PC-9 (cell line): Measurements from ENCODE around the gene ORC4. TPM values are rescaled to one million over a fixed set of nuclear protein-coding genes. Genes with fewer than 3 reads are reported as not detected.
A peak's percentile ranks its signal among the peaks of the same experiment; 100 is the strongest.

Experiments used
- BruUV-seq: library from RNA; stranded (reverse); fragments of 400-500 nt; replicated peaks from 2 replicates; lab custom pipeline; 2021; lab: Mats Ljungman, UMichigan
- CTCF ChIA-PET: fragments of 300-600 bp; sonication (Branson Sonifier 250); formaldehyde crosslinking; loops from one replicate; lab custom pipeline; 2022; ENCODE audit warnings: antibody characterized with exemption; lab: Charles Lee
- POLR2A ChIA-PET: fragments of 300-600 bp; sonication (Branson Sonifier 250); formaldehyde crosslinking; loops from one replicate; lab custom pipeline; 2022; ENCODE audit warnings: antibody characterized with exemption; ENCODE audit not compliant: unreplicated experiment; lab: Charles Lee
- DNase-seq, 2 experiments: peaks; one replicate each; pipeline versions ENCODE4 v3.0.0 to v3.0.0-alpha.2; 2015 to 2022; ENCODE audit warnings: mixed read lengths in 1 of 2
- H2AFZ ChIP-seq: fragments of 200-600 bp; sonication (generic); 2 replicates; pipeline ENCODE4 v1.8.1; 2017; ENCODE audit warnings: antibody characterized with exemption
- H3F3A ChIP-seq: fragments of 200-600 bp; sonication (generic); 2 replicates; pipeline ENCODE4 v1.8.1; 2017; ENCODE audit warnings: antibody characterized with exemption, mild to moderate bottlenecking, low read depth; ENCODE audit not compliant: insufficient read depth
- H3K27ac ChIP-seq: fragments of 200-600 bp; sonication (generic); 2 replicates; pipeline ENCODE4 v1.6.1; 2016; ENCODE audit warnings: mixed run types
- H3K27me3 ChIP-seq: fragments of 200-600 bp; sonication (generic); 2 replicates; pipeline ENCODE4 v1.6.1; 2016; ENCODE audit warnings: low read depth, mixed run types; ENCODE audit not compliant: insufficient read depth
- H3K36me3 ChIP-seq: fragments of 200-600 bp; sonication (generic); 2 replicates; pipeline ENCODE4 v1.6.1; 2016; ENCODE audit warnings: low read depth, mixed run types
- H3K4me1 ChIP-seq: fragments of 200-600 bp; sonication (generic); replicated peaks from 2 replicates; pipeline ENCODE4 v1.6.1; 2016; ENCODE audit warnings: mixed run types; ENCODE audit not compliant: insufficient read depth
- H3K4me2 ChIP-seq: fragments of 200-600 bp; sonication (generic); 2 replicates; pipeline ENCODE4 v1.6.1; 2017; ENCODE audit warnings: mixed run types
- H3K4me3 ChIP-seq: fragments of 200-600 bp; sonication (generic); 2 replicates; pipeline ENCODE4 v1.6.1; 2016; ENCODE audit warnings: mixed run types
- H3K79me2 ChIP-seq: fragments of 200-600 bp; sonication (generic); 2 replicates; pipeline ENCODE4 v1.6.1; 2017; ENCODE audit warnings: low read depth, mixed run types
- H3K9me2 ChIP-seq: fragments of 200-600 bp; sonication (generic); 2 replicates; pipeline ENCODE4 v1.8.1; 2017; ENCODE audit warnings: mild to moderate bottlenecking; ENCODE audit not compliant: insufficient read depth
- H3K9me3 ChIP-seq: fragments of 200-600 bp; sonication (generic); 2 replicates; pipeline ENCODE4 v1.8.1; 2016; ENCODE audit warnings: low read depth; ENCODE audit not compliant: insufficient read depth
- H4K20me1 ChIP-seq: fragments of 200-600 bp; sonication (generic); 2 replicates; pipeline ENCODE4 v1.8.1; 2017; ENCODE audit not compliant: insufficient read depth
- EZH2 ChIP-seq: fragments of 200-600 bp; sonication (generic); IDR thresholded peaks from 2 replicates; pipeline ENCODE4 v1.8.0; 2017; ENCODE audit warnings: antibody characterized with exemption, low read depth
- intact Hi-C: fragments of 100-400 bp; cut with micrococcal nuclease; formaldehyde crosslinking; loops from one replicate; pipeline ENCODE4 v1.10.0; 2022; ENCODE audit not compliant: unreplicated experiment
- total RNA-seq: library from RNA; stranded (reverse); gene quantifications from 2 replicates; pipeline ENCODE4 v1.2.3, GENCODE V29; 2021
- TF ChIP-seq, protein P1 (sequence below): fragments of 200-600 bp; sonication (generic); conservative IDR thresholded peaks from 2 replicates; pipeline ENCODE4 v1.6.1; 2017; ENCODE audit warnings: mixed run types, antibody characterized with exemption, mild to moderate bottlenecking, moderate library complexity

The ORC4 gene
- total RNA-seq, 1 experiment from 2014 or later, result 44.2 TPM

DNA sequence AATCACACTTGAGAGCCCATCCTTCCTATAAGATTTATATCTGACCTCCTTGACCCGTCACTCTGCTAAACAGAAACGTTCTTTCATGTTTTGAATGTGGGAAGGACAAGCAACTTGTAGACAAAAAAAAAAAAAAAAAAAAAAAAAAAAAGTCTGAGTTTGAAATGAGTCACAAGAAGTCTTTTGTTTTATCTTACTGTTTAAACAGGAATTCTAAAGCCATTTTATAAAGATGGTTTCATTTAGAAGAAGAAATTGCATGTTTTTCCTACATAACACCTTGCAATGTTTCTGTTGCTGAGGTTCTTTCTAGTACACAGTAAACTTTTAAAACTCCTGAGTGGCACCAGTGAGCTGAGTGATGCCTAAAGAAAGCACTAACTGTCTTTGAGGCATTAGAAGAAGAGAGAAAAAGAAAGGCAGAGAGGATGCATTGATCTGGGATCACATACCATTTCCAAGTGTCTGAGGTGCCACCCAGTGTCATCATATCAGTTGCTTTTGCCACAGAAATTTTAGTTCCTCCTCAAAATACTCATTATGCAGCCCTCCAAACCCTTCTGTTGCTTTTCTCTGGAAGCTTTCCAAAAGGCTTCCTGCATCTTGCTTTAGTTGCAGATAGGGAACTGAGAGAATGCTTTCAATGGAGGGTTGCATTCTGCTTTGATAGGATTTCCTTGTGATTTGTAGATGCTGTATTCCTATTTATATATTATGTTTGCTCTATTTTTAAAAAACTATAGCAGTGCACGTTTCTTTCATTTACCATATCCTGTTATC lies 106.6 kb downstream of the ORC4 start:
- H3K27ac ChIP-seq, result no peak overlapping the region
- ChIA-PET CTCF (no interaction called here), POLR2A (interaction anchor here (0.5 kb wide), 1 partner anchor 153 kb away, joined by 4 read pairs; no protein-coding TSS in a partner anchor)
- TF ChIP-seq, protein P1, sequence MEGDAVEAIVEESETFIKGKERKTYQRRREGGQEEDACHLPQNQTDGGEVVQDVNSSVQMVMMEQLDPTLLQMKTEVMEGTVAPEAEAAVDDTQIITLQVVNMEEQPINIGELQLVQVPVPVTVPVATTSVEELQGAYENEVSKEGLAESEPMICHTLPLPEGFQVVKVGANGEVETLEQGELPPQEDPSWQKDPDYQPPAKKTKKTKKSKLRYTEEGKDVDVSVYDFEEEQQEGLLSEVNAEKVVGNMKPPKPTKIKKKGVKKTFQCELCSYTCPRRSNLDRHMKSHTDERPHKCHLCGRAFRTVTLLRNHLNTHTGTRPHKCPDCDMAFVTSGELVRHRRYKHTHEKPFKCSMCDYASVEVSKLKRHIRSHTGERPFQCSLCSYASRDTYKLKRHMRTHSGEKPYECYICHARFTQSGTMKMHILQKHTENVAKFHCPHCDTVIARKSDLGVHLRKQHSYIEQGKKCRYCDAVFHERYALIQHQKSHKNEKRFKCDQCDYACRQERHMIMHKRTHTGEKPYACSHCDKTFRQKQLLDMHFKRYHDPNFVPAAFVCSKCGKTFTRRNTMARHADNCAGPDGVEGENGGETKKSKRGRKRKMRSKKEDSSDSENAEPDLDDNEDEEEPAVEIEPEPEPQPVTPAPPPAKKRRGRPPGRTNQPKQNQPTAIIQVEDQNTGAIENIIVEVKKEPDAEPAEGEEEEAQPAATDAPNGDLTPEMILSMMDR, result no peak
- no peak for TF ChIP-seq EZH2
- H3K9me2 ChIP-seq, result no peaks in the 10 kb centered on the region
- no peaks in the 10 kb centered on the region for H3K27me3 ChIP-seq
- no peak overlapping the region for H2AFZ ChIP-seq
- no peaks in the 10 kb centered on the region for H4K20me1 ChIP-seq
- no peak overlapping the region for H3K4me2 ChIP-seq
- BruUV-seq, result no TSS peak
- no peaks in the 10 kb centered on the region for H3F3A ChIP-seq
- no peak overlapping the region for H3K4me3 ChIP-seq
- DNase-seq, result no peak
- no peaks in the 10 kb centered on the region for H3K4me1 ChIP-seq
- no peaks in the 10 kb centered on the region for H3K79me2 ChIP-seq
- H3K36me3 ChIP-seq, result no peaks in the 10 kb centered on the region
- intact Hi-C loops, result loop anchor here (10.0 kb wide), 1 partner anchor 829 kb away; no protein-coding TSS in a partner anchor
- H3K9me3 ChIP-seq, result no peaks in the 10 kb centered on the region

DNA sequence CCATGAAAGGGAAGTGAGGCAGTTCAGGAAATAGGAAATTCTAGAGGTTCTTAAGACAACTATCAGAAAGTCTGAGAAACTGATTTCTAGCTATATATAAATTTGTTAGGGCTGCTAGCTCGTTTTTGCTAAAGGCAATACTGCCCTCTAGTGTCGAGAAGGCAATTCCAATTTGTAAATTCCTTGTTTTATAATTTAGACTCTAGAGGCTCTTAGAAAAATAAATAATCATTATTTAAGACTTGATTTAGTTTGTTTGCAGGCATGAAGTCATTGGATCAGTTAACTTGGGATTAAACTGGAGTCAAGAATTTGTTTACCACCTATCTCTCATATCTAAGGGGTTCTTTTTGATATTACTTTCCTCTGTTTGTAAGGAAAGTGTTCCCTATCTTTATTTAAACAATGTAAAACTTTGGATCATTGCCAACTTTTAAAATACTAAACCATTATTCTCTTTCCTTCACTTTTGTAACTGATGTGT lies 109.5 kb downstream of the ORC4 start:
- H3K27ac ChIP-seq, result no peak overlapping the region
- TF ChIP-seq, protein P1, result peak; percentile 81
- TF ChIP-seq EZH2, result no peak
- no peaks in the 10 kb centered on the region for H3K79me2 ChIP-seq
- intact Hi-C loops, result loop anchor here (1.0 to 10.0 kb wide), 3 partner anchors 826 to 1177 kb away; no protein-coding TSS in a partner anchor
- H2AFZ ChIP-seq, result no peak overlapping the region
- H3K4me2 ChIP-seq, result no peak overlapping the region
- DNase-seq, result peak; percentile 15 to 40
- no peaks in the 10 kb centered on the region for H3K36me3 ChIP-seq
- H3K27me3 ChIP-seq, result no peaks in the 10 kb centered on the region
- CTCF ChIA-PET, result interaction anchor here (1.0 to 1.4 kb wide), 2 partner anchors 827 to 1177 kb away, joined by 5 to 6 read pairs; no protein-coding TSS in a partner anchor
- no peaks in the 10 kb centered on the region for H3F3A ChIP-seq
- no TSS peak for BruUV-seq
- H3K9me2 ChIP-seq, result no peaks in the 10 kb centered on the region
- no peaks in the 10 kb centered on the region for H3K4me1 ChIP-seq
- H3K9me3 ChIP-seq, result no peaks in the 10 kb centered on the region
- POLR2A ChIA-PET, result no interaction called here
- no peak overlapping the region for H3K4me3 ChIP-seq
- no peaks in the 10 kb centered on the region for H4K20me1 ChIP-seq

DNA sequence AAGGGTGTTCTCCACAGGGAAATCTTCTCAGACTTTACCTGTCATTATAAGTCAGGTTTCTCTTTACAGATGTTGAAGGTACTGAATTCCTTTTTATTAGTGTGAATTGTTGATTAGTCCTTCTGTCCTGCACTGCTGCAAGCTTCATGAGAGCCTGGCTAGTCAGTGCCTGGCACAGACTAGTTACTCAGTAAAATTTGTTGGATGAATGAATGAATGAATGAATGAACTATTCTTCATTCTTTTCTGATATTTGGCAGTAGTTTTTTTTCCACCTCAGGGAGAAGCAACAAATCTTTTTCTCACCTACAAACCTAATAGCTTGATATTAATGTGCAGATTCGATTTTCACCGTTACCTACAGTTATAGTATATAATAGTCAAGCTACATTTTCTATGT lies 111.4 kb downstream of the ORC4 start:
- Histone ChIP-seq H3K9me3 (no peaks in the 10 kb centered on the region), H3K4me3 (no peak overlapping the region), H3K36me3 (no peaks in the 10 kb centered on the region), H3K27me3 (no peaks in the 10 kb centered on the region), H3K27ac (no peak overlapping the region), H3K9me2 (no peaks in the 10 kb centered on the region), H3K79me2 (no peaks in the 10 kb centered on the region), H3K4me1 (no peaks in the 10 kb centered on the region; the same call in 1 of the 2 replicates), H2AFZ (no peak overlapping the region), H4K20me1 (no peaks in the 10 kb centered on the region), H3F3A (no peaks in the 10 kb centered on the region), H3K4me2 (no peak overlapping the region)
- ChIA-PET CTCF (interaction anchor here (1.1 kb wide), 1 partner anchor 1175 kb away, joined by 4 read pairs; no protein-coding TSS in a partner anchor), POLR2A (no interaction called here)
- DNase-seq, result no peak
- BruUV-seq, result no TSS peak
- TF ChIP-seq, protein P1, result no peak
- no peak for TF ChIP-seq EZH2
- intact Hi-C loops, result loop anchor here (2.0 kb wide), 1 partner anchor 864 kb away; no protein-coding TSS in a partner anchor
